GM23338 (cell line): ENCODE results near the gene COA1. TPM values are rescaled to one million over a fixed set of nuclear protein-coding genes. Genes with fewer than 3 reads are reported as not detected.

Experiments
- ATAC-seq: fragments of 200-7000 bp; cut with Tn5 transposase; 3 replicates; pipeline ENCODE4 v1.9.1; 2020
- DNase-seq: peaks from one replicate; pipeline ENCODE4 v3.0.0-alpha.2; 2015; ENCODE audit warnings: low spot score
- H2AFZ ChIP-seq: fragments of 200-600 bp; sonication (generic); 2 replicates; pipeline ENCODE4 v1.8.0; 2016; ENCODE audit warnings: antibody characterized with exemption, mild to moderate bottlenecking, moderate library complexity
- H3F3A ChIP-seq: fragments of 200-600 bp; sonication (generic); replicated peaks from 2 replicates; pipeline ENCODE4 v1.8.0; 2017; ENCODE audit warnings: antibody characterized with exemption, mixed run types, low read depth
- H3K27ac ChIP-seq: fragments of 200-600 bp; sonication (generic); 2 replicates; pipeline ENCODE4 v1.6.1; 2016; ENCODE audit warnings: low read depth
- H3K27me3 ChIP-seq: fragments of 200-600 bp; sonication (generic); 2 replicates; pipeline ENCODE4 v1.8.0; 2016; ENCODE audit warnings: mild to moderate bottlenecking, mixed run types, moderate library complexity; ENCODE audit not compliant: insufficient read depth
- H3K36me3 ChIP-seq: fragments of 200-600 bp; sonication (generic); 2 replicates; pipeline ENCODE4 v1.8.0; 2016; ENCODE audit warnings: mild to moderate bottlenecking; ENCODE audit not compliant: insufficient read depth
- H3K4me1 ChIP-seq: fragments of 200-600 bp; sonication (generic); 2 replicates; pipeline ENCODE4 v1.8.0; 2016; ENCODE audit warnings: mild to moderate bottlenecking, moderate library complexity; ENCODE audit not compliant: insufficient read depth
- H3K4me2 ChIP-seq: fragments of 200-600 bp; sonication (generic); 2 replicates; pipeline ENCODE4 v1.7.1; 2017; ENCODE audit warnings: mixed run types
- H3K4me3 ChIP-seq: fragments of 200-600 bp; sonication (generic); 2 replicates; pipeline ENCODE4 v1.6.1; 2016; ENCODE audit warnings: mixed run types
- H3K79me2 ChIP-seq: fragments of 200-600 bp; sonication (generic); replicated peaks from 2 replicates; pipeline ENCODE4 v1.8.0; 2017; ENCODE audit warnings: mild to moderate bottlenecking; ENCODE audit not compliant: insufficient read depth
- H3K9me2 ChIP-seq: fragments of 200-600 bp; sonication (generic); 2 replicates; pipeline ENCODE4 v1.8.0; 2017; ENCODE audit not compliant: insufficient read depth
- H4K20me1 ChIP-seq: fragments of 200-600 bp; sonication (generic); replicated peaks from 2 replicates; pipeline ENCODE4 v1.8.0; 2017; ENCODE audit warnings: mild to moderate bottlenecking; ENCODE audit not compliant: insufficient read depth
- H3K27ac Mint-ChIP-seq: 2 replicates; pipeline ENCODE4 v1.8.0; 2020; ENCODE audit warnings: inconsistent platforms, mild to moderate bottlenecking, moderate library complexity, mixed read lengths
- H3K27me3 Mint-ChIP-seq: 3 replicates; pipeline ENCODE4 v1.8.0; 2022; ENCODE audit warnings: low read depth, mild to moderate bottlenecking, moderate library complexity, mixed read lengths, inconsistent platforms; ENCODE audit not compliant: insufficient read depth, poor library complexity
- H3K36me3 Mint-ChIP-seq: 3 replicates; pipeline ENCODE4 v1.8.0; 2021; ENCODE audit warnings: low read depth, mild to moderate bottlenecking, inconsistent platforms, moderate library complexity, mixed read lengths
- H3K4me1 Mint-ChIP-seq: 3 replicates; pipeline ENCODE4 v1.8.0; 2020; ENCODE audit warnings: mild to moderate bottlenecking, inconsistent platforms, mixed read lengths
- H3K4me3 Mint-ChIP-seq: 3 replicates; pipeline ENCODE4 v1.8.0; 2021; ENCODE audit warnings: moderate library complexity, mild to moderate bottlenecking, inconsistent platforms, mixed read lengths
- H3K9me3 Mint-ChIP-seq: 3 replicates; pipeline ENCODE4 v1.8.0; 2020; ENCODE audit warnings: moderate library complexity, mild to moderate bottlenecking, inconsistent platforms, mixed read lengths
- CREB1 ChIP-seq: fragments of 250-450 bp; sonication (Bioruptor Pico); IDR thresholded peaks from 2 replicates; pipeline ENCODE4 v1.5.0; 2020; ENCODE audit warnings: low read depth, mild to moderate bottlenecking, moderate library complexity
- EZH2phosphoT487 ChIP-seq: fragments of 200-600 bp; sonication (generic); IDR thresholded peaks from one replicate; pipeline ENCODE4 v1.8.1; 2018; ENCODE audit warnings: antibody characterized with exemption; ENCODE audit not compliant: unreplicated experiment
- JUNB ChIP-seq: IDR thresholded peaks from one replicate; pipeline ENCODE4 v1.6.1; 2016; ENCODE audit warnings: antibody characterized with exemption; ENCODE audit not compliant: unreplicated experiment
- NANOG ChIP-seq: IDR thresholded peaks from 2 replicates; pipeline ENCODE4 v1.6.1; 2016; ENCODE audit warnings: antibody characterized with exemption, borderline replicate concordance
- POLR2AphosphoS5 ChIP-seq: IDR thresholded peaks from 2 replicates; pipeline ENCODE4 v1.6.1; 2016; ENCODE audit warnings: antibody characterized with exemption, low read depth
- STAT1 ChIP-seq: IDR thresholded peaks from one replicate; pipeline ENCODE4 v1.6.1; 2016; ENCODE audit warnings: antibody characterized with exemption; ENCODE audit not compliant: unreplicated experiment
- ZNF114 ChIP-seq: fragments of 250-450 bp; sonication (Bioruptor Pico); IDR thresholded peaks from 2 replicates; pipeline ENCODE4 v1.5.0; 2020; ENCODE audit warnings: mild to moderate bottlenecking, moderate library complexity
- ZNF462 ChIP-seq: fragments of 250-450 bp; sonication (Bioruptor Pico); IDR thresholded peaks from 2 replicates; pipeline ENCODE4 v1.5.0; 2020; ENCODE audit warnings: mild to moderate bottlenecking, moderate library complexity
- polyA plus RNA-seq: library from polyadenylated mRNA; unstranded; fragments of >200 nt; fragmentation: Nextera tagmentation; extraction: Ambion mirVana; gene quantifications from 2 replicates; pipeline ENCODE4 v1.2.1, GENCODE V29; 2016
- total RNA-seq: library from RNA; depleted of rRNA; stranded (reverse); fragments of >200 nt; shearing (Covaris generic); gene quantifications from 2 replicates; pipeline ENCODE4 v1.2.3, GENCODE V29; 2014
- TF ChIP-seq, protein P1 (sequence below): IDR thresholded peaks from one replicate; pipeline ENCODE4 v1.6.1; 2018; ENCODE audit warnings: antibody characterized with exemption; ENCODE audit not compliant: unreplicated experiment
- TF ChIP-seq, protein P2 (sequence below): IDR thresholded peaks from 2 replicates; pipeline ENCODE4 v1.6.1; 2016; ENCODE audit warnings: antibody characterized with exemption

Gene COA1
- total and polyA plus RNA-seq, 2 experiments from 2014 or later: 156 to 158 TPM

GRCh38 chr7:43697690-43698089, 31.6 kb downstream of the COA1 start:
- peaks cover 13% of the 10 kb centered on the region for H4K20me1 ChIP-seq
- no peaks in the 10 kb centered on the region for H3K9me2 ChIP-seq
- Mint-ChIP-seq H3K27me3 (no peaks in the 10 kb centered on the region), H3K27ac (peak overlapping the region; percentile 21; the same call in 1 of the 2 replicates), H3K36me3 (no peaks in the 10 kb centered on the region; the same call in 2 of the 3 replicates), H3K4me3 (no peak overlapping the region), H3K4me1 (peaks cover 27% of the 10 kb centered on the region), H3K9me3 (no peaks in the 10 kb centered on the region; the same call in 2 of the 3 replicates)
- H2AFZ ChIP-seq: no peak overlapping the region
- H3F3A ChIP-seq: no peaks in the 10 kb centered on the region
- TF ChIP-seq JUNB: no peak
- TF ChIP-seq POLR2AphosphoS5: no peak
- no peak for TF ChIP-seq CREB1 (CRISPR knock-in tag)
- no peak for TF ChIP-seq ZNF114 (CRISPR knock-in tag)
- TF ChIP-seq STAT1: no peak
- no peak for TF ChIP-seq ZNF462 (CRISPR knock-in tag)
- TF ChIP-seq, protein P1, sequence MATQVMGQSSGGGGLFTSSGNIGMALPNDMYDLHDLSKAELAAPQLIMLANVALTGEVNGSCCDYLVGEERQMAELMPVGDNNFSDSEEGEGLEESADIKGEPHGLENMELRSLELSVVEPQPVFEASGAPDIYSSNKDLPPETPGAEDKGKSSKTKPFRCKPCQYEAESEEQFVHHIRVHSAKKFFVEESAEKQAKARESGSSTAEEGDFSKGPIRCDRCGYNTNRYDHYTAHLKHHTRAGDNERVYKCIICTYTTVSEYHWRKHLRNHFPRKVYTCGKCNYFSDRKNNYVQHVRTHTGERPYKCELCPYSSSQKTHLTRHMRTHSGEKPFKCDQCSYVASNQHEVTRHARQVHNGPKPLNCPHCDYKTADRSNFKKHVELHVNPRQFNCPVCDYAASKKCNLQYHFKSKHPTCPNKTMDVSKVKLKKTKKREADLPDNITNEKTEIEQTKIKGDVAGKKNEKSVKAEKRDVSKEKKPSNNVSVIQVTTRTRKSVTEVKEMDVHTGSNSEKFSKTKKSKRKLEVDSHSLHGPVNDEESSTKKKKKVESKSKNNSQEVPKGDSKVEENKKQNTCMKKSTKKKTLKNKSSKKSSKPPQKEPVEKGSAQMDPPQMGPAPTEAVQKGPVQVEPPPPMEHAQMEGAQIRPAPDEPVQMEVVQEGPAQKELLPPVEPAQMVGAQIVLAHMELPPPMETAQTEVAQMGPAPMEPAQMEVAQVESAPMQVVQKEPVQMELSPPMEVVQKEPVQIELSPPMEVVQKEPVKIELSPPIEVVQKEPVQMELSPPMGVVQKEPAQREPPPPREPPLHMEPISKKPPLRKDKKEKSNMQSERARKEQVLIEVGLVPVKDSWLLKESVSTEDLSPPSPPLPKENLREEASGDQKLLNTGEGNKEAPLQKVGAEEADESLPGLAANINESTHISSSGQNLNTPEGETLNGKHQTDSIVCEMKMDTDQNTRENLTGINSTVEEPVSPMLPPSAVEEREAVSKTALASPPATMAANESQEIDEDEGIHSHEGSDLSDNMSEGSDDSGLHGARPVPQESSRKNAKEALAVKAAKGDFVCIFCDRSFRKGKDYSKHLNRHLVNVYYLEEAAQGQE: no peak
- TF ChIP-seq, protein P2, sequence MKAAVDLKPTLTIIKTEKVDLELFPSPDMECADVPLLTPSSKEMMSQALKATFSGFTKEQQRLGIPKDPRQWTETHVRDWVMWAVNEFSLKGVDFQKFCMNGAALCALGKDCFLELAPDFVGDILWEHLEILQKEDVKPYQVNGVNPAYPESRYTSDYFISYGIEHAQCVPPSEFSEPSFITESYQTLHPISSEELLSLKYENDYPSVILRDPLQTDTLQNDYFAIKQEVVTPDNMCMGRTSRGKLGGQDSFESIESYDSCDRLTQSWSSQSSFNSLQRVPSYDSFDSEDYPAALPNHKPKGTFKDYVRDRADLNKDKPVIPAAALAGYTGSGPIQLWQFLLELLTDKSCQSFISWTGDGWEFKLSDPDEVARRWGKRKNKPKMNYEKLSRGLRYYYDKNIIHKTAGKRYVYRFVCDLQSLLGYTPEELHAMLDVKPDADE: no peak
- no peak for TF ChIP-seq EZH2phosphoT487
- no peak for TF ChIP-seq NANOG
- H3K4me2 ChIP-seq: no peak overlapping the region
- no peak overlapping the region for H3K4me3 ChIP-seq
- ATAC-seq (no peak), DNase-seq (no peak)
- peaks cover 86% of the 10 kb centered on the region for H3K79me2 ChIP-seq
- no peak overlapping the region for H3K27ac ChIP-seq
- no peaks in the 10 kb centered on the region for H3K27me3 ChIP-seq
- no peaks in the 10 kb centered on the region for H3K36me3 ChIP-seq
- peaks cover 59% of the 10 kb centered on the region for H3K4me1 ChIP-seq
